Kidney tubule cell (primary cell): ENCODE measurements around the gene MRPL27.

ENCODE experiments used
- DNase-seq: peaks from one replicate; pipeline ENCODE4 v3.0.0-alpha.2; 2018; ENCODE audit warnings: low spot score

The MRPL27 gene

GRCh38 chr17:50360486-50361115, 12.4 kb downstream of the MRPL27 start:
- no peak for DNase-seq

DNA sequence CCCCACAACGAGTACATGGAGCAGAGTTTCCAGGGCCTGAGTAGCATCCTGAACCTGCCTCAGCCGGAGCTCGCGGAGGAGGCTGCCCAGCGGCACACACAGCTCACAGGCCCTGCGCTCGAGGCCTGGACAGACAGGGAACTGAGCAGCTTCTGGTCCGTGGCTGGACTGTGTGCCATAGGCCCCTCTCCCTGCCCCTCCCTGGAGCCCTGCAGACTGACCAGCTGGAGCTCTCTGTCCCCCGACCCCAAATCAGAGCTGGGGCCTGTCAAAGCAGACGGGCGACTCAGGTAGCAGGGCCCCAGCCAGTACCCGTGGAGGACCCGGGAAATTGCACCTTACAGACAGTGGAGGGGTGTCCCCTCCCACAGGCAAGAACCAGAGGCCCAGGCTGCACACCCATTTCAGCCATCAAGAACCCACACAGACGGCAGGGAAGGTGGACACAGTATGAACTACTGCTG, 13.0 kb downstream of the MRPL27 start:
- DNase-seq: no peak

DNA sequence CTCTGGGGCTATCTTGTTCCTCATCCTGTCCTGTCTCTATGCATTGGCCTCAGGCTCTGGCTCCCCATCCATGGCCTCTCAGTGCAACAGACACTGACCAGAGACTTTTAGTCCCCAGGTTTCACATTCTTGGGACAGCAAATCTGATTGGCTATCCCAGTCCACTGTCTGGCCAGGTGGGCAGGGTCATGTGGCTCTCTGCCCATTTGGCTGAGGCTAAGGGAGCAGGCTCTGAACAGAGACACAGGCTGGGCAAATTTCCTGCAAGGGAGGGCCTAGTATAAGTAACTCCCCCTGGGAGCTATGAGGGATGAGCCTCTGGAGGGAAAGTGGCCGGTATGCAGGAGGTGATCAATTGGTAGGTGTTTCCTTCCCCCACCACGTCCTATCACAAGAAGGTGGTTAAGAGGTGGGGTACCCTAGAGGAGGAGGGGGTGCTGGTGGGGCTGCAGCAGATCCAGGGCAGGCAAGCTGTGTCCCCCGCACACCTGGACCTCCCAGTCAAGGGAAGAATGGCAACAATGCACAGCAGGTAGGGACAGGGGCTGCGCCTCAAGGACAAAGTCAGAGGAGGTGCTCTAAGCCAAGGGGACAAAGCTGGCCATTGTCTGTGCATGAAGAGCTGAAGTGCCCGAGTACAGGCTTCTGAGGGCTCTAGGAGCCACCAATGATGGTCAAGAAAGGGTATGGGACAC, 13.8 kb downstream of the MRPL27 start:
- no peak for DNase-seq

GRCh38 chr17:50358177-50358576, 14.8 kb downstream of the MRPL27 start:
- no peak for DNase-seq

DNA sequence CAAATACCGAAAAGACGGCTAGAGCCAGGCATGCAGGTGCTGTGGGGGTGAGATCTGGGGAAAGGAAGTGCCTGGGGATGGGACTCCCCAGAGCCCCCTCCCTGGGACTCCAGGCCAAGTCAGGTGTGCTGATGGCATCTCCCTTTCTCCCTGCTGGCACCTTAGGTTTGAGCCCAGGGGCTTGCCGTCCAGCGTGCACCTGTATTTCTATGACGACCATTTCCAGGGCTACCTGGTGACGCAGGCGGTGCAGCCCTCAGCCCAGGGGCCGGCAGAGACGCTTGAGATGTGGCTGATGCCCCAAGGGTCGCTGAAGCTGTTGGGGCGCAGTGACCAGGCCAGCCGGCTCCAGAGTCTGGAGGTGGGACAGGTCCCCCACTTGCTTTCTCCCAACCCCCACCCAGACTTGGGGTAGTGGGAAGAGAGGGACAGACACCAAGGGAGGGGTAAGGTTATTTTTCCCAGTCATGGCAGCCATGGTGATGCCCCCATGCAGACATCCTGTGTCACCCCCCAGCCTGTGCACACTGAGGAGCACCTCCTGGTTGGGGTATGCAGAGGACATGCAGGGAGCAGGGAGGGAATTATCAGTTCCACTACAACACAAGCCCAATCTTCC, 16.0 kb downstream of the MRPL27 start:
- DNase-seq: no peak

GRCh38 chr17:50356418-50356817, 16.6 kb downstream of the MRPL27 start:
- DNase-seq: no peak

- DNase-seq: no peak
These were observed 17.2 kb downstream of the MRPL27 start for GRCh38 chr17:50355701-50356341.

DNA sequence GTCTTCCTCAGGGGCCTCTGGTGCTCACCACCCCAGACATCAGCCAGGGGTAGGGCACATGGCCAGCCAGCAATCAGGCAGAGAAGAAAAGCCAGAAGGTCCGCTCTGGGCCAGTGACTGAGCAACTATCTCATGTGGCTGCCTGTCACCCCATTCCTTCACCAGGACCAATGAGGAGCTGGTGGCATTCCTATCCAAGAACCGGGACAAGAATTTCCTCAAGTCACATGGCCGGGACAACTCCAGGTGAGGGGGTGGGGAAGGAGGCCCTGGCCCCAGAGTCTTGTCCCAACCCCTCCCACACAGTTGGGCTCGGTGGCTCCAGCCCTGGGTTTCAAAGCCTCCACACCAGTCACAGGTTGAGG, 17.7 kb downstream of the MRPL27 start:
- no peak for DNase-seq

DNA sequence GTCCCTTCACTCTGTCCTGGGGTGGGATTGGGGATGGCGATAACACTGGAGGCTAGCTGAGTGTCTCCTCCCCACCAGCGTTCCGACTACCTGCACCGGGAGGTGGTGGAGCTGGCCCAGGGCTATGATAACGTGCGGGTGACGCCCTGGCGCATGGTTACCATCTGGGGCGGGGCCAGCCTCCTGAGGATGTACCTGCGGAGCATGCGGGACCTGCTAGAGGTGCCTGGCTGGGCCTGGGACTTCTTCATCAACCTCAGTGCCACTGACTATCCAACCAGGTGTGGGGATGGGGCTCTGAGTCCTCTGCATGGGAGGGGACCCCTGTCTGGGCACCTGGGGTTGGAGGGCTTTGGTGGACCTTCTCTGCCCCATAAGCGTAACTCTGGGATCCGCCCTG, 18.2 kb downstream of the MRPL27 start:
- no peak for DNase-seq

GRCh38 chr17:50354198-50354597, 18.8 kb downstream of the MRPL27 start:
- no peak for DNase-seq

GRCh38 chr17:50353600-50354195, 19.3 kb downstream of the MRPL27 start:
- DNase-seq: no peak

DNA sequence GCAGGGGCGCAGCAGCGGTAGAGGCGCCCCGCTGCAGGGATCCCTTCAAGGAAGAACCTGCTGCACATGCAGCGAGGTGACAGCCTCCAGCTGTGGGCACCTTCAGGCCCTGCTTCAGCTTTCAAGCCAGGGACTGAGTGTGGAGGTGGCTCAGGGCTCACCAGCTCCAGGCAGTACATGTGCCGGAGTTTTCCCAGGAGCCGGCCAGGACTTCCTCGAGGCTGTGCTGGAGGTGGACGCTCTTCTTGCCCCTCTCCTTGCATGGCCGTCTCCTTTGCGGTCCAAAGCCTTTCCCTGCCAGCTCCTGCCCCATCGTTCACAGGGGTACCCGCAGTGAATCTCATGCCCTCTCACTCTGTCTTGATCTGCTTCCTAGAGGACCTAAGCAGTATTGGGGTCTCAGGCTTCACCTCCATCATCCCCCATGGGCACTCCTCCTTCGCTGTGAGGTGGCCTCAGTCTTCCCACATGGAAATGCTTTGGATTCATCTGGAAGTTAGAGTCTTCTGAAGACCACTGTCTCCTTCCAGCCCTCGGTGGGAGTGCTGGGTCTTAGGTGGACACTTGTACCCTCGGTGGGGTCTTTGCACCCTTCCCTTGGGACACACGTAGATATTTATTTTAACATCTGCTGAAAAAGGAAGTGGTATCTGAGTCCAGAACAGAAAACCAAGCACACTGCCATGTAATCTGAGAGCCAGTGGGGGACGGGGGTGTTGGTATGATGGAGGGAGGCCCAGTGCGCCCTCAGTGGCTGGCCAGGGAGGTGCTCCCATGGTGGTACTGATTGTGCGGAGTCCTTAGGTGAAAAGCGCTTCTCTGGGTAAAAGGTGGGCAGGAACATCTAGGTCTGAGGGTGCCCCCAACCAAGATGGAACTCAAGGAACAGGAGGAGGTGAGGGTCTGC, 20.0 kb downstream of the MRPL27 start:
- DNase-seq: no peak

- no peak for DNase-seq
These were observed 20.8 kb downstream of the MRPL27 start for GRCh38 chr17:50352072-50352692.

- DNase-seq: no peak
These were observed 22.3 kb downstream of the MRPL27 start for GRCh38 chr17:50350733-50351132.

DNA sequence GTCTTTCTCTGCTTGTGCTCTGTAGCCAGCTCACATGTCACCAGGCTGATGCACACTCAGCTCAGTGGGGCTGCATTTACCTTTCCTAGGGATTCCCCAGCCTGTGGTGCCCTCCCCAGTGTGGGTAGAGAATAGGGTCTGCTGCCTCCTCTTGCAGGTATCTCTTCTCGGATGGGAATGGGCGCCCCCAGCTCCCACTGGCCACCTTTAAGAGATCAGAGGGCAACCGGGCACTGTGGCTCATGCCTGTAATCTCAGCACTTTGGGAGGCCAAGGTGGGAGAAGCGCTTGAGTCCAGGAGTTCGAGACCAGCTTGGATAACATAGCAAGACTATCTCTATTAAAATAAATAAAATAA, 23.8 kb downstream of the MRPL27 start:
- no peak for DNase-seq

DNA sequence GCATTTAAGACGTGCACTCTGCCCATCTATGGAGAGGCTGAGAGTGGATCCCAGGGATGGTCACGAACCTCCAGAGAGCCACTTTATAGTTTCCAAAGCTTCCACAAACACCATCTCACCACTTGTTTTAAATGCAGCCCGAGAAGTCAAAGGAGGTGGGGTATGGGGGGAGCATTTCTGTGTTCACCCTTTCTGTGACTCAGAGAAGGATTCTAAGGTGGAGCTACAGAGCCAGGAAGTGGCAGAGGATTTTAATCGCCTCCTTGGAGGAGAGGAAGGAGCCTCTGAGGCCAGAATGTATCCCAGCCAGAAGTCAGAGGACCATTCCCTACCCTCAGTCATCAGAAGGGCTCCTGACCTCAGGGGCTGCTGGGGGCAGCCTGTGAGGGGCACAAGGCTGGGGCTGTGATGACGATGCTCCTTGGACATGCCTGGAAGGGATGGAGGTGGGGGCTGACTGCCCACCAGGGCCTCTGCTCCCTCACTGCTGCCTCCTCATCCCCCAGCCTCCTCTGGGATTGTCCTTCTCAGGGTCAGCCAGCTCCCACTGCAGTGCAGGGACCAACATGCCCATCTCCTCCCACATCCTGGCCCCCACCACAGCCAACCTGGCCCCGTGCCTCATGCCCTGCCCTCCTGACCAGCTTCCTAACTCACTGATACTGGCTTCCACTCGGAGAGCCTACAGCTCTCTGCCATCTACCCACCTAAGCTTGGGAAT, 24.3 kb downstream of the MRPL27 start:
- DNase-seq: peak; percentile 62

DNA sequence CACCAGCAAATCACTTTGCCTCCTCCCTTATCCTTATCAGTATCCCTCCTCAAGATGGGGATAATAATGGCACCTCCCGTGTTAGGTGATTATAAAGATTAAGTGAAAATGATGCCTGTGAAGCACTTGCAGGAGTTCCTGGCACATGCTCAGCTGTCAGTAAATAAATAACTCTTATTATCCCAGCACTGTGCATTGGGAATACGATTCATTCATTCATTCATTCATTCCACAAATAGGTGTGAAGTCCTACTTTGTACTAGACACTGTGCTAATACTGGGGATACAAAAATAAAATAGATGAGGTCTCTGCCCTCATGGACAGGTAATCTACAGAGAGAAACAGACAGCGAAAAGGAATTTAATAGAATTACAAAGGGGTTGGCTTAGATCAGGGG, 25.1 kb downstream of the MRPL27 start:
- no peak for DNase-seq

DNA sequence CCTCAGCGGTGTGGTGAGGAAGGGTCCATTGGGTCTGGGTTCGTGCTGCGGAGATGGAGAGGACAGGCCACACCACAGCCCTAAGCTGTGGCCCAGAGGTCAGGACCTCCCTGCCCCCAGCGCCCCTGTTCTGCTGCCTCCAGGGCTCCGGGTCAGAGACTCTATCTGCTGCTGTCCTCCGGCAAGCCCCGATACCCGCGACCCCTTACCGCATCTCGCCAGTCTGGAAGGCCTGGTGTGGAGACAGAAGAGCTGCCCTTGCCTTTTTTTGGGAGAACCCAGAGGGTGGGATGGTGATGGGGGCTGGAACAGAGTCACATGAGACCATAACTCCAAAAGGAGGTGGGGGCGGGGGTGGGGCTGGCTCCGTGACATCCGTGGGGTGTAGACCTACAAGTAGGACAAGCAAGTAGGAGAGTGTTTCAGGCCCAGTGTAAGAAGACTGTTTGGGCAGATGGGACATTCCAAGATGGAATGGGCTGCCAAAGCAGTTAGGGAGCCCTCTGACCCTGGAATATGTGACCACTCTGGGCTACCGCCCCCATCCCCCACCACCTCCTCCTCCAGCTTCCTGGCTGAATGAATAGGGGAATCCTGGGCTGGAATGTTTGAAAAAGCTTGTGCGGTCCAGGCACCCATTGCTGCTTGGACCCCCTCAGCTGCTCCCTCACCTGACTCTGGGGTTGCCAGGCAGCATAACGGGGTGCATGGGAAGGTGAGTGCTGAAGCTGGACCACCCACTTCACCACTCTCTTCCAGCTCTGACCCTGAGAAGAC, 25.7 kb downstream of the MRPL27 start:
- no peak for DNase-seq

DNA sequence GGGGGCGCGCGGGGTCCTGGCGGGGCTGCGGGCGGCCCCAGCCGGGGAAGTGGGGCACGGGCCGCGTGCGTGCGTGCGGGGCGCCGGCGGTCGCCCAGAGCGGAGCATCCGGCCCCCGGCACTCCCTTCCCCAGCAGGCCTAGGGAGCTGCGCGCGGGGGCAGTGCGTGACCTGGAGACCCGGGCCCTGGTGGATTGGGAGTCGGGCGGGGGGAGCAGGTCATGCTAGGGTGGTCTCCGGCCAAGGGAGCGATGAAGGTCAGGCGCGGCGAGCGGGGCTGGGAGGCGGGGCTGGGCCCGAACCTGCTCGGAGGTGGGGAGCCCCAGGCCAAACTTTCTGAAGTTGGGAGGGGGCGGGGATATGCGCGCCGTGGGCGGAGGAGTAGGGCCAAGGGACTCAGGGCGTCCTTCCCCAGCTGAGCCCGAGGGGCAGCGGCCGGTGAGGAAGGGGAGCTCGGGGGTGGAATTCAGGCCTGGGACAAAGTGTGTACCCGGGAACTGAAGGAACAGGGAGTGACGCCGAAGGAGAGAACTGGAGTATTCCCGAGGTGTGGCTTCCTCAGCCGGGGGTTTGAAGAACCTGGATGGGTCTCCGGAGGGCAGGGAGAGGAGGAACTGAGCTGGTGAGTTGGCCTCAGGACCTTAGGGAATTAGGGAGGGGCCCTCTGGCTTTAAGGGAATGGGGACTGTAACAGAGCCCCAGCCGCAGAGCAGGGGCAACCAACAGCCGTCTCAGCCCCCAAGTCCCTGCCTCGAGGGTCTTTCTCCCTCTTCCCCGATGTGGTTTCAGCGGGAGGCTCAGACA, 26.5 kb downstream of the MRPL27 start:
- peak; percentile 37 for DNase-seq
